ENCODE results near the gene MBLAC1.

Gene MBLAC1

GRCh38 chr7:100105534-100105933, 21.2 kb upstream of the MBLAC1 start:
- no peak for ATAC-seq
- TF ChIP-seq GLIS3 (CRISPR knock-in tag; IDR thresholded peaks at IDR 0.05) (no peak), TSHZ2 (CRISPR knock-in tag; IDR thresholded peaks at IDR 0.05) (no peak), ZC3H10 (CRISPR knock-in tag; IDR thresholded peaks at IDR 0.05) (no peak), ZNF70 (CRISPR knock-in tag; IDR thresholded peaks at IDR 0.05) (no peak), POU6F1 (CRISPR knock-in tag; IDR thresholded peaks at IDR 0.05; ENCODE audit: borderline replicate concordance, low read depth) (no peak), ZNF565 (CRISPR knock-in tag; conservative IDR thresholded peaks at IDR 0.05; ENCODE audit: low read depth) (no peak), CSDC2 (CRISPR knock-in tag; IDR thresholded peaks at IDR 0.05) (no peak), ZFP3 (CRISPR knock-in tag; IDR thresholded peaks at IDR 0.05) (no peak), ARNTL (CRISPR knock-in tag; IDR thresholded peaks at IDR 0.05; ENCODE audit: borderline replicate concordance, low read depth) (no peak), OSR1 (CRISPR knock-in tag; IDR thresholded peaks at IDR 0.05) (no peak), CSRNP3 (CRISPR knock-in tag; IDR thresholded peaks at IDR 0.05) (no peak), PATZ1 (CRISPR knock-in tag; IDR thresholded peaks at IDR 0.05; ENCODE audit: borderline replicate concordance) (no peak), PPARA (CRISPR knock-in tag; IDR thresholded peaks at IDR 0.05; ENCODE audit: borderline replicate concordance) (no peak), TCF4 (CRISPR knock-in tag; IDR thresholded peaks at IDR 0.05; ENCODE audit: borderline replicate concordance) (no peak), ESRRG (CRISPR knock-in tag; IDR thresholded peaks at IDR 0.05) (no peak), SNAI2 (CRISPR knock-in tag; IDR thresholded peaks at IDR 0.05) (no peak)

- no peak for ATAC-seq
- TF ChIP-seq ZFP30 (CRISPR knock-in tag; IDR thresholded peaks at IDR 0.05) (no peak), POU6F1 (CRISPR knock-in tag; IDR thresholded peaks at IDR 0.05; ENCODE audit: borderline replicate concordance, low read depth) (no peak), ISL1 (CRISPR knock-in tag; IDR thresholded peaks at IDR 0.05) (no peak), PATZ1 (CRISPR knock-in tag; IDR thresholded peaks at IDR 0.05; ENCODE audit: borderline replicate concordance) (no peak), TCF4 (CRISPR knock-in tag; IDR thresholded peaks at IDR 0.05; ENCODE audit: borderline replicate concordance) (no peak), CSRNP3 (CRISPR knock-in tag; IDR thresholded peaks at IDR 0.05) (no peak), ZNF70 (CRISPR knock-in tag; IDR thresholded peaks at IDR 0.05) (no peak), CSDC2 (CRISPR knock-in tag; IDR thresholded peaks at IDR 0.05) (no peak), ZNF565 (CRISPR knock-in tag; conservative IDR thresholded peaks at IDR 0.05; ENCODE audit: low read depth) (no peak), OSR1 (CRISPR knock-in tag; IDR thresholded peaks at IDR 0.05) (no peak), ARNTL (CRISPR knock-in tag; IDR thresholded peaks at IDR 0.05; ENCODE audit: borderline replicate concordance, low read depth) (no peak), TSHZ2 (CRISPR knock-in tag; IDR thresholded peaks at IDR 0.05) (no peak), CREB5 (CRISPR knock-in tag; IDR thresholded peaks at IDR 0.05; ENCODE audit: low read depth) (no peak), ZNF8 (CRISPR knock-in tag; IDR thresholded peaks at IDR 0.05) (no peak), TOX (CRISPR knock-in tag; IDR thresholded peaks at IDR 0.05; ENCODE audit: borderline replicate concordance) (no peak)
Observed at GRCh38 chr7:100106633-100107032, 20.1 kb upstream of the MBLAC1 start.

Measured in SK-N-SH treated with all-trans-retinoic acid at 6 μM for 48 hours (cell line).